ENCODE measurements around the gene CMYA5.
"Not testable (repeated sequence)": the region's sequence is repeated elsewhere in the genome, so short reads cannot be mapped to it uniquely, and the experiment has no call there.

Gene CMYA5

GRCh38 chr5:79704553-79704952, 14.9 kb downstream of the CMYA5 start:
- no peak for DNase-seq

- DNase-seq, result no peak
Measured at GRCh38 chr5:79705632-79706031, 16.0 kb downstream of the CMYA5 start.

DNA sequence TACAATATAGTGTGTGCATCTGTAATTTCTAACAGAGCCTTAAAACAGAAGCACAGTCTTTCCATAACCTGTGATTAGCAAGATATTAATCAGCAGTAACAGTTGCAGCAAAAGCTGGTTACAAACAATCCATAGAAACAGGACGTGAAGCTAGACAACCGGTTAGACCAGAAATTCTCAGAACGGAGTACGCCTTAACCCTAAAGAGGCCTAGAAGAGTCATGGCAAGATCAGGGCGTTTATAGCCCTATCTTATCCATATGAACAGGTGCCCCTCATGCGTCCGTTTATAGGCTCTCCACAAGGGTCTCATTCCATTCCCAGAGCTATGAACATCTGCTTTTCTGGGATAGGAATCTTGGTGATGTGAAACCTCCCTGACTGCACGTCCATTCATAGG, 16.7 kb downstream of the CMYA5 start:
- DNase-seq, result not testable (repeated sequence)

DNA sequence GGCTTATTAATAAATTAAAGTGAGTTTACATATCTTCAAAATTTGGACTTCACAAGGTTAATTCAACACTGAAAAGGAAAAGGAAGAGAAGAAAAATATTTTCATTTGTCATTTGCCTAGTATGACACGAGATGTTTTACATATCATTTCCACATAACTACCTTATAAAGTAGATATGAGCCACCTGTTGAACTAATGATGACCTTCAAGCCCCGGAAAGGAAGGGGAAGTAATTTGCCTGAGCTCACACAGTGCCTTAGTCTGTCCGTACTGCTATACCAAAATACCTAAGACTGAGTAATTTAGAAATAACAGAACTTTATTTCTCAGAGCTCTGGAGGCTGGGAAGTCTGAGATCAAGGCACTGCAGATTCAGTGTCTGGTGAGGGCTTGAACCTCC, 17.9 kb downstream of the CMYA5 start:
- DNase-seq, result no peak

DNA sequence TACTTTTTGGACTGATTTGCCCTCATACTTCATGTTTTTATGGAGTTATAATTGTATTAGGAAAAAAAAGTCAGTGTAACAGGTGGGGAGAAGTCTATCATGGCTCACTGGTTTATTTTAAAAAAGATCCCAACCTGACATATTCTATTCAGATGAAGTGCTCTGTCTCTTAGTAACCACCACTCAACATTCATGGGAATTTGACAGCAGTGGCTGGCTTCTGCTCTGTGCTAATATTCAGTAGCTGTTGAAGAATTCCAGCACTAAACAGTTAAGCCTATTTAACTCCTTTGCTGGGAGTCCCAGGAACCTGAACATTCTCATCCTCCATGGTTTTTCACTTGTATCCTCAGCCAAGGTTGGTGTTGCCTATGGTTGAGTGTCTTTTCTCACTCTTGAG, 23.1 kb downstream of the CMYA5 start:
- no peak for DNase-seq

GRCh38 chr5:79713727-79714126, 24.1 kb downstream of the CMYA5 start:
- DNase-seq, result no peak

- no peak for DNase-seq
Measured at GRCh38 chr5:79716839-79717238, 27.2 kb downstream of the CMYA5 start.

- no peak for DNase-seq
Measured at GRCh38 chr5:79720096-79720495, 30.5 kb downstream of the CMYA5 start.

- DNase-seq, result no peak
Measured at GRCh38 chr5:79727451-79728355, 38.1 kb downstream of the CMYA5 start.

DNA sequence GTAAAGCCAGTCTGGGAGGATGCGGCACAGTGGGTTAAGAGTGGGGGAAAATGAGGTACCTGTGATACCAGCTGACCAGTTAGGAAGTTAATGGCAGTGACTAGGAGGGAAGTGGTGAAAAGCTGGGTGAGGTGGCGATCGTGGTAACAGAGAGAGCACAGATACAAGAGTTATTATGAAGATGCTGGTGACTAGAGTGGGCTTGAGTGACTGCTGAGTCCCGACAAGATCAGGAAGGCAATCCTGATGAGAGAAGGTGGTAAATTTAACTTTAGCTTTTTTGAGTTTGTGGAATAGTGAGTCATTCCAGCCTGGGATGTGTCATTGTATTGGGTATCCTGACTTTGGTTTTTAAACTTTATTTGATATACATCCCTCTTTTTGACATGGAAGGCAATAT, 38.8 kb downstream of the CMYA5 start:
- no peak for DNase-seq

- DNase-seq, result no peak
Measured at GRCh38 chr5:79729679-79730078, 40.0 kb downstream of the CMYA5 start.

- no peak for DNase-seq
Measured at GRCh38 chr5:79730564-79730963, 40.9 kb downstream of the CMYA5 start.

DNA sequence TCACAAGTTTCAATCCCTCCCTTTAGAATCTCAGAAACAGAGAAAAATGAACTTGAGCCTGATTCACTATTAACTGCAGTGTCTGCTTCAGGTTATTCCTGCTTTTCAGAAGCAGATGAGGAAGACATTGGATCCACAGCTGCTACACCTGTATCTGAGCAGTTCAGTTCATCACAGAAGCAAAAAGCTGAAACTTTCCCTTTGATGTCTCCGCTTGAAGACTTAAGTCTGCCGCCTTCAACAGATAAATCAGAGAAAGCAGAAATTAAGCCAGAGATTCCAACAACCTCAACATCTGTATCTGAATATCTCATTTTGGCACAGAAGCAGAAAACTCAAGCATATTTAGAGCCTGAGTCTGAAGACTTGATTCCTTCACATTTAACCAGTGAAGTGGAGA, 42.1 kb downstream of the CMYA5 start:
- no peak for DNase-seq

GRCh38 chr5:79736528-79737514, 47.2 kb downstream of the CMYA5 start:
- no peak for DNase-seq

DNA sequence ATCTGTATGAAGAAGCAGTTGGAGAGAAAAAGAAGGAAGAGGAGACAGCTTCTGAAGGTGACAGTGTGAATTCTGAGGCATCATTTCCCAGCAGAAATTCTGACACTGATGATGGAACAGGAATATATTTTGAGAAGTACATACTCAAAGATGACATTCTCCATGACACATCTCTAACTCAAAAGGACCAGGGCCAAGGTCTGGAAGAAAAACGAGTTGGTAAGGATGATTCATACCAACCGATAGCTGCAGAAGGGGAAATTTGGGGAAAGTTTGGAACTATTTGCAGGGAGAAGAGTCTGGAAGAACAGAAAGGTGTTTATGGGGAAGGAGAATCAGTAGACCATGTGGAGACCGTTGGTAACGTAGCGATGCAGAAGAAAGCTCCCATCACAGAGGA, 48.7 kb downstream of the CMYA5 start:
- DNase-seq, result no peak

DNA sequence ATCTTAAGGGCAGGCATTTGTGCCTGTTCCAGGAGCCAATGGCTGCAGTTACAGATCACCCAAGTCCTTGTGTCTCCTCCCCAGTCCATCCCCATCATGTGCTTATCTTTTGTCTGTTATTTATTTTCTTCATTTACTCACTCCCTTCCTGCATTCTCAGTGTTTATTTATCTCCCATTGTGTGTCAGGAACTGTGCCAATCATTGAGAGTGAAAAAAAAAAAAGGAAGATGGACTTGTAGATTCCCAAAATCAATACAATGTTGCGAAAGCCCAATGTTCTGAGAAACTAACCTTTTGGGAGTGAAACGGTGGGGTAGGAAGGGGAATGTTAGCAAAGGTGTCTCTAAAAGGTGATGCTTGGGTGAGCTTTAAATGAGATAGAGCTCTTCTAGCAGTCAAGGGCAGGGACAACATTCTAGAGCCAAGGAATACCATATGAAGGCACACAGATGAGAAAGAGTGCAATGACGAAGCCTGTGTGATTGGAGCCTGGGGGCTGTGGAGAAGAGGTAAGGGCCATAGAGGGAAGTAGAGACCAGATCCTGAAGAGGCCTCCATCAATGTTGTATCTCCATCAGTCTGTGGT, 53.0 kb downstream of the CMYA5 start:
- no peak for DNase-seq

DNA sequence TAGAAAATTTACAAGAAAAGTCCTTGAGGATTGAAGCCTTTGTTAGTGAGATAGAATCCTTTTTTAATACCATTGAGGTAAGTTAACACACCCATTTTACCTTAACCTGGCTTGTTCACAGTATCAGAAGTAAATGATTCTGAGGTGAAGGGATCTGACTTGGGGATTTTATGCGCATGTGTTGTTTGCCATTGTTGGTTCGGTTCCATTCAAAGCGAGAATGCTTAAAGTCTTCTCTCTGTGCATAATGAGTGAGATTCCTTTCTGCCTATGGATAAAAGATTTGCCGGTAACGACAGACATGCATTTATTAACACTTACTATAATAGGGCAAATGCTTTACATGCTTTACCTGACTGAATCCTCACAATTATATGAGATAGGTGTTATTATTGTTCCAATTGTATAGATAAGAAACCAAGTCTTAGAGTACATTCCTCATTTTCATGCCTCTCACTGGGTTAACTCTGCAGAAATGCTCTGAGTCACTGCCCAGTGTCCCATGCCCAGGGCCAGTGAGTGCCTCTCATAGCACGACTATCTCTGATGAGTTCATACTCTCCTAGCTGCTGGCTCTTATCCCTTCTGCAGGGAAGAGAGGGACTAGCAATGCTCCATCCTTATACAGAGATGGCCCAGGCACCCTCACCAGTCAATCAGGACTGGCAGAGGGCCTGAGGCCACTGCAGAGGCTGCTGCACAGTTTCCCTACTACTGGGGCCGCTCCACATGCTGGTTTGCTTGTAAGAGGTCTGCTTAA, 54.4 kb downstream of the CMYA5 start:
- DNase-seq, result no peak

- no peak for DNase-seq
Measured at GRCh38 chr5:79745255-79745654, 55.6 kb downstream of the CMYA5 start.

- DNase-seq, result no peak
Measured at GRCh38 chr5:79746642-79747569, 57.3 kb downstream of the CMYA5 start.

GRCh38 chr5:79750611-79751510, 61.2 kb downstream of the CMYA5 start:
- DNase-seq, result no peak

Data from GOT3 (cell line).